Cardiac septum (tissue), 1 donor: ENCODE results near the gene ADAMTS2. TPM values are rescaled to one million over a fixed set of nuclear protein-coding genes. Genes with fewer than 3 reads are reported as not detected.
A peak's percentile ranks its signal among the peaks of the same experiment; 100 is the strongest.

Source experiments
- DNase-seq: peaks from one replicate; pipeline ENCODE4 v3.0.0-alpha.2; 2020; ENCODE audit warnings: low spot score
- intact Hi-C: fragments of 100-400 bp; cut with DNase I; formaldehyde crosslinking; loops from one replicate; pipeline ENCODE4 v1.14.0; 2022
- total RNA-seq: library from RNA; stranded (reverse); fragmentation: NEBNext Ultra II Directional; extraction: Animal tissue kit (Norgen Biotek cat#: 25700); gene quantifications from one replicate; pipeline ENCODE4 v1.2.1, GENCODE V29; 2021
- donor health status: DM: no; HTN: no; CAD: no.

Gene ADAMTS2
- total RNA-seq, 1 donor from 2014 or later, result 5.9 TPM

DNA sequence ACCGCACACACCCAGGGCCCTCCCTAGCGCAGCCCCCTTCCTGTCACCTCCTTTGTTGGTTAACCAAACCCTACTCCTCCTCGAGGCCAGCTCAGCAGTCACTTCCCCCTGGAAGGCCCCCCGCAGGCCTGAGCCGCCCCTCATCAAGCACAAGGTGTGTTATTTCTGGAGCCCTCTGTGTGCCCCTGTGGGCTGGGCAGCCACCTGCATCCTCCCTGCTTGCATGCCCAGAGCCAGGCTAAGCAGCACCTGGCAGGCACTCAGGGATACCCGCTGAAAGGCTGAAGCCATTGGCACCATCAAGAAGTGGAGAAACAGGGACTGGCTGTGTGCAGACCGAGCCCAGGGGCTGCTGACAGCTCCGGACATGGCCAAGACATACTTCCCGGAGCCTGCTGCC is 163.3 kb downstream of the ADAMTS2 start:
- DNase-seq, result no peak
- intact Hi-C loops, result no loop called here

GRCh38 chr5:179180921-179181645 is 164.2 kb downstream of the ADAMTS2 start:
- DNase-seq, result no peak
- intact Hi-C loops, result no loop called here

DNA sequence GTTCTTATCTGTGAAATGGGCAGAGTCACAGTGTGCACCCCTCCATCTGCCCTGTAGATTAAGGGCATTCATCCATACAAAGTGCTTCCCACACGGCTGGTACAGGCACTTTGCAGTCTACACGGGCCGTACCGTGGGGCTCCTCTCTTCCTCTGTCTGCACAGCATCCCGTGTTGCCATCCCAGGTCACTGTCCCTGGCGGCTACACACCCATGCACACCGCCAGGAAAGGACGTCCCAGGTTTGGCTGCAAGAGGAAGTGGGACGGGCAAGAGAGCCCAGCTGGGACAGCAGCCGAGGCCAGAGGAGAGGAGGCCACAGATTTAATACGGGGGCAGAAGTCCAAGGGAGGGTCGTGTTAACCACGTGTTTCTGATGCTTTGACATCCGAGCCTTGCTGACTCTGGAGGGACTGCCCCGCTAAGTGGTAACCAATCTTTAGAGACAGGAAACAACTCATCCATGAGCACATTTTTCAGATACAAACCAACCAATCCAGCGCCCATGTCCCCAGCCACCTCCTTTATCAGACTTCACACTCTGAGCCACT is 165.1 kb downstream of the ADAMTS2 start:
- intact Hi-C loops, result no loop called here
- DNase-seq, result no peak

DNA sequence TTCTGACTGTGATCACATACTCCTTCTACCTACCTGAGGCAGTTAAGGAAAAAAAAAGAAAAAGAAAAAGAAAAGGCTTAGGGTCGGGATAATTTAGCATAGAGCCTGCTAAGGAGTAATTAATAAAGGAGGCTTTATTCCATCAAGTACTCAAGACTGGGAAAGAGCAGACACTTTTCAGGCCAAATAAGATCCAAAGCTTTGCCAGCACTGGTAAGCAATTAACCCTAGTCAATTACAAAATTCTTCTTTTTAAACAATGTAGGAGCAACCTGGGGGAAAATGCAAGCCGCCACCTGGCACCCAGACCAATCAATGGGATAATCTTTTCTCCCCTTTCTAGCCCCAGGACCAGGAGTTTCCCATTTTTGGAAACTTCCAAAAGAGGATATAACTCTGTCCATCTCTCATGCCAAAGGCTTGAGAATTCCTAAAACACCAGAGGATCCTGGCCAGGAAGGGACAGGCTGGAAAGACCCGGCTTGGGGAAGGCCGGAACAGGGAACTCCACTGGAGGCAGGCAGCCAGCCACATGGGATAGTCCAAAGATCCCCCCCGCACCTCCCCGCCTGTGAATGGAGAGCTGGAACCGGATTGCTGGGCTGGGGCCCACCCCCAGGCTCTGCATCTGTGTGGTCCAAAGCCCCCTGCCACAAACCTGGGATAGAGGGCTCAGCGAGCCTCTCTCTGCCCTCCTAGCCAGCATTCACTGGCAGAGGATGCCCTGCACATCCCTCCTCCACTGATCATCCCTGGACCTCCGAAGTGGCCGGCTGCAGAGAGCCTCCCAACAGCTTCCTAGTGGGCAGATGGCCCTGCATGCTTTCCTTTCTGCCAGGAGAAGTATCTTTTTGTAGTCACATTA is 167.3 kb downstream of the ADAMTS2 start:
- intact Hi-C loops, result no loop called here
- DNase-seq, result no peak

DNA sequence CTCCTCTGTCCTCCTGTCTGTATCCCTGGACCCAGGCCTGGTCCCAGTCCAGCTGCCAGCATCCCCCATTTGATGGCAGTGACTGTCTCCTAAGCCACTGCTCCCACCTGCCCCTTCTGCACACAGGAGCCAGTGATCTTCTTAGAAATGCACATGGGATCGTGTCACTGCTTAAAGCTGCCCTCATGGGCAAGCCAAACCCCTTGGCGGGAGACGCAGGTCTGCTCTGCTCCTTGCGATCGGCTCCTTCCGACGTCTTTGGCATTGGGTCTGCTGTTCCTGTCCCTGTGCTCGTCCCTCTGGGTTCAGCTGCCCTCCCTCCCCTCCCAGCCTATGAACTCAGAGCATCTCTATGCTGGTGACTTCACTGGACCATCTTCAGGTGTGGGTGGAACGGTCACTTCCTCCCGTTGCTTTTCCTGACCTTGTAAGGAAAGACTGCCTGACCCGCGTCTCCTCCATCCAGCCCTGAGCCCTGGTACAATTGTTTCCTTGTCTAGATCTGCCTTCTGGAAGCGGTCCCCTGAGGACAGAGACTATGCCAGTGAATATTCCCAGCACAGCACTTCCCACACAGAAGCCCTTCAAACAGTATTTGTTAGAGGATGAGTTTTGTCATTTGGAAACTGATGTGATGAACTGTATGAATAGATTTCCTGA is 168.6 kb downstream of the ADAMTS2 start:
- intact Hi-C loops, result no loop called here
- DNase-seq, result no peak

DNA sequence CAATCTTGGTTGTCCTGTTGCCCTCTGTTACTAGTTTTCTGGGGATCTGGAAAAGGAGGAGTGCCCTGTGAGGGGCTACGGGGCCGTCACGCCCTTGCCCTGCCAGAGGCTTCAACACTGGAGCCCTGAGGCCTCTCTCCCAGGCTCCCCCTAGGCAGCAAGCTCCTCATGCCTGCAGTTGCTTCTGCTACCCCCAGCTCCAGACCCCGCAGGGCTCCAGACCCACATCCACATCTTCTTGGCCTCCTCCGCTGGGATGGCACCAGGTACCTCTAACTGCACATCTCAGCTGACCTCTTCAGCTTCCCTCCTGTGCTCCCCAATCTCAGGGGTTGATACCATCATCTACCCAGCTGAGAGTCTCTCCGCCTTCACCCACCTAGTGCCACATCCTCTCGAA is 169.1 kb downstream of the ADAMTS2 start:
- no peak for DNase-seq
- intact Hi-C loops, result no loop called here

DNA sequence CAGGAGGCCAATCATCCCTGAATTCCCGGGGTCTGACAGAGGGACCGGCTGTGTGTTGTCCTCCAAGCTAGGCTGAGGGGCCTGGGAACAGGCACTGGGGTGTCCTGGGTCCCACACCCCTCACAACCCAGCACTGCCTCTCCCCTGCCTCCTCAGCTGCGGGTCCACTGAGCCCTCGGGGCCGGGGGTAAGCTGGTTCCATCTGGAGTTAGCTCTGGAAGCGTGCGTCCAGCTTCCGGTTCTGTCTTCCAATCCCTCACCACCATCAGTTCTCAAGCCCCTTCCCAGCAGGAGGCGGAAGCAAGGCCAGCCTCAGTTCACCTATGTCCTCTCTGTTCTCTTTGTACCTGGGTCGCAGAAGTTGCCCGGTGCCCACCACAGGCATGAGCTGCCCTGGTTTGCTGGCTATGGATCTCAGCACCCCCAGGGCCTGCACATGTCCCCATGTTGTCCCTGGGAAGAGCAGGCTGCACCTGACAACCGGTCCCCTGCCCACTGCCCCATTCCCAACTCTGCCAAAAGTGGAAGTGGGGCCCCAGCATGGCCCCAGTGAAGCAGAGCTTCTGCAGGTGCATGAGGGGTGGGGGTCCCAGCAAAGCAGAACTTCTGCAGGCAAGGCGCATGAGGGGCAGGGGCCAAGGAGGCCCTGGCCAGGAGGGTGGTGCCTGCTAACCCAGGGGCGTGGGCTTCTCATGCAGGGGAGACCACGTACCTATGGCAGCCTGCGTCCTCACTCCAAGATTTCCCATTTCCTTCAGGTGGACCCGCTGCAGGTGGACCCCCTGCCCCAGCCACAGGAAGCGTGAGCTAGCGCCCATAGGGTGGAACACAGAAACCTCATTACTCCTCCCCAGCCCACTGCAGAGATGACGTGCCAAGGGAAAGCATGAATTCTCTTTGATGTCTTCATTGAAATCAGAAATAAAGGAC is 173.2 kb downstream of the ADAMTS2 start:
- intact Hi-C loops, result no loop called here
- DNase-seq, result no peak

GRCh38 chr5:179171251-179171815 is 173.9 kb downstream of the ADAMTS2 start:
- intact Hi-C loops, result no loop called here
- no peak for DNase-seq

GRCh38 chr5:179170606-179171005 is 174.7 kb downstream of the ADAMTS2 start:
- intact Hi-C loops, result no loop called here
- DNase-seq, result no peak

DNA sequence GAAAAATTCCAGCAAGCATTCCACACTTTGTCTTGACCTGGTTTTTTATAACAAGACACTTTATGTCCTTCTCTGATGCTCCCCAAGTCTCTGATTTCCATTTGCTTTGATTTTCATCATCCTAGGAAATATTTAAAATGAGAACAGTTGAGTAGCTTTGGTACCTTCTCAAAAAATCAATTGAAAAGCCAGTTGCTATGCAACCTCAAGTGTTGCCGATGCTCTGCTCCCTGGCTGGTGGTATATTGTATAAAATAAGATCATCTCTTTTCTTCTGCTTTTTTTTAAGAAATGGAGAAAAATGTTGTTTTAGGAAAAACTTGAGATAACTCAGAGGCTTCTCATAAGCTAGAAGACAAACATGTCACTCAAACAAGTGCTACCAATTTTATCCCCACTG is 175.4 kb downstream of the ADAMTS2 start:
- intact Hi-C loops, result no loop called here
- no peak for DNase-seq

DNA sequence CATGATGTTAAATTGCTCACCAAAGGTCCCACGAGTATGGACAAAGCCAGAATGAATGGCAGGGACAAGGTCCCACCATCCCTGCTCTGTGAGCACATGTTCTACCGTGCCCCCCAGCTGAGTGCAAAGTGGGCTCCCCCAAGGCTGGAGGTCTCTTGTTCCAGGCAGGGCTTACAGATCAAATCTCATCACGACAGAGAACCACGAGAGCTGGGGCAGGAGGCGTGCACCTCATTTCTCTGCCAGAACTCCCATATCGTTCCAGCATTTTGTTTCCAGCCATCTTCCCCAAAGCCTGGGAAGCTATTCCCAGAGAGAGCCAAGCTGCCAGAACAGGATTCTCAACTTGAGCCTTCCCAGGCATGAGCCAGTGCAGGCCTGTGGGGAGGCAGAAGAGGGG is 176.6 kb downstream of the ADAMTS2 start:
- intact Hi-C loops, result no loop called here
- peak; percentile 46 for DNase-seq

DNA sequence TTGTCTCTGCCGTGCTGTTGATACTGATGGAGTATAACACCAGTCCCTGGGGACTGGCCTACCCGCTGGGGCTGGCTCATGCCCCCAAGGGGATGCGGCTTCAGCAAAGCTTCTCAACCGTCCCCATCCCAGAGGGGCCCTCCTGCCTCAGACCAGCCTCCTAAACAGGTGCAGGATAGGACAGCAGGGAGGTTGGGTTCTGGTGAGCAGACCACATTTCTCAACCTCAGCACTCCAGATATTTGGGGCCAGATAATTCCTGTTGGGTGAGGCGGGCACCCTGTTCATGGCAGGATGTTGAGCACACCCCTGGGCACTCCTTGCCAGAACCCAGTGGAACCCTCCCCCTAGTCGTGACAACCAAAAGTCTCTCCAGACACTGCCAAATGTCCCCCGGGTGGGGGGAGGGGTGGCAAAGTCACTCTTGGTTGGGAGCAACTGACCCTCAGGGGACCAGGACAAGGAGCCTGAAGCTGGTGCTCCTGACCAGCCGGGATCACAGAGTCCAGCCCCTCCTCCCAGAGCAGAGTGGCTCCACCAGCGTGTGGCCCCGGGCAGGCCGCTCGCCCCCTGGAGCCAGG is 177.3 kb downstream of the ADAMTS2 start:
- intact Hi-C loops, result loop anchor here (2.0 kb wide), 1 partner anchor 177 kb away; the partner anchor contains the start of gene ADAMTS2
- DNase-seq, result peak; percentile 59

- intact Hi-C loops, result loop anchor here (2.0 kb wide), 1 partner anchor 178 kb away; the partner anchor contains the start of gene ADAMTS2
- DNase-seq, result peak; percentile 74
Measured at GRCh38 chr5:179166886-179167841, 178.1 kb downstream of the ADAMTS2 start.

DNA sequence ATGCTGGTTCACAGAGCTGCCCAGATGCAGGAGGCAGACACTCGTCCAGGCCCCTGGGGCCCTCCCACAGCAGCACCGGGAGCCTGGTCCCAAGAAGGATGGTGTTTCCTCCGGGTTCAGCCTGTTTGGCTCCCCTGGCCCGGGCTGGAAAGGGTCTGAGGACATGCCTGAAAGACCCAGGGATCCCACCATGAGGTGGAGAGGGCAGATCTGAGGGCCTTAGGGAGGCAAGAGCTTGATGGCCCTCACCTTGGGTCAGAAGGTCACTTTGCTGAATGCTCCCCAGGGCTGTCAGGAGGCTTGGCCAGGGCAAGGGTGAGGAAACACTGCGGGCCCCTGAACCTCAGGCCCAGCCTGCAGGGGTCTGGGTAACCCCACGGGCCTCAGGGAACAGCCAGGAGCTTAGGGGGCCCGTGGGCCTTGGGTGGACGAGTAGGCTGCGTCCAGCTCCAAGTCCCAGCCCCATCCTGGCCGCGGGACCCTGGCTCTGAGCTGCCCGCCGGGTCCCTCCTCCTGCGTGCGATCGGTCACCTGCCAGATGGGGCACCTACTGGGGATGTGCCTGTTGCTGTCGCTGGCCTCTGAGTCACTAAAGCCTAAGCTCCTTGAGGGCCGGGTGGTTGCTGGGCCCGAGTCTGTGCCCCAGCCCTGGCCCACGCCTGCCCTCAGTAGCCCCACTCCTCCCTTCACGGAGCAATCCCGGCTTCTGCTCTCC is 178.9 kb downstream of the ADAMTS2 start:
- DNase-seq, result peak; percentile 63
- intact Hi-C loops, result loop anchor here (2.0 kb wide), 1 partner anchor 178 kb away; the partner anchor contains the start of gene ADAMTS2

DNA sequence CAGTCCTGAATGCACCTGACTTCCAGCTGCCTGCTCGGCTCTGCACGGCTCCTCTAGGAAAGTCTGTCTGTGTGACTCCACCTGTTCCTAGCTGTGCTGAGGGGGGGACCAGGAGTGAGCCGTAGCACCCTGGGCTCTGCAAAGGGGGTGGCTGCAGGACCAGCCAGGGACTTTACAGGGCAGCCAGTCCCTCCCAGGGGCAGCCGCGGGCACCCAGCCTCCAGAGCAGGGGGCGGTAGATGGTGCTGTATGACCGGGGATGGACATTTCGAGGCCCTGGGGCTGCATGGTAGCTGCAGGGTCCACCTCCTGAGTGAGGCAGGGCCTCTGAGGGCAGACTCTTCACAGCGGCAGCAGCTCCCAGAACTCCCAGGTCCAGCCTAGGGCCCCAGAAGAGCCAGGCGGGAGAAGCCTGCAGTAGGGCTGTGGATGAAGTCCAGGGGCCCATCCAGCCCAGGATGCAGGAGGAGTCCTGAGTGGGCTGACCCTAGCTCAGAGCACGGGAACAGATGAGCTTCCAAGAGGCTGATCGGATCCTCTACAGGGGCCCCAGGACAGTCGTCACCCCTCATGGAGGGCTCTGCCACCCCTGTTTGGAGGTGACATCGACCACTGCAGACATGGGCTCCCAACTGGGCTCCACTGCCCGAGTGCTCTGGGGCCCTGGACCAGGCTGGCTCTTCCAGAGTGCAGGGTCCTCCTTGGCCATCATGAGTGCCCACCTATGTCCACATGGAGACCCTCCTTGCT is 179.7 kb downstream of the ADAMTS2 start:
- intact Hi-C loops, result loop anchor here (1.0 to 2.0 kb wide), 2 partner anchors 179 to 329 kb away; partner anchors contain the start of gene ADAMTS2
- peak; percentile 58 for DNase-seq
